SU-DHL-6 (cell line): ENCODE measurements around the gene LIX1.

Experiments used
- CTCF ChIP-seq: fragments of 200-600 bp; sonication (generic); IDR thresholded peaks from one replicate; pipeline ENCODE4 v1.5.1; 2017; ENCODE audit warnings: antibody characterized with exemption, mild to moderate bottlenecking, low read length, moderate library complexity; ENCODE audit not compliant: insufficient read depth, poor library complexity, severe bottlenecking
- EZH2phosphoT487 ChIP-seq: fragments of 200-600 bp; sonication (generic), shearing (Covaris generic); conservative IDR thresholded peaks from 2 replicates; pipeline ENCODE4 v1.6.1; 2018; ENCODE audit warnings: mild to moderate bottlenecking, antibody characterized with exemption, low read length, moderate library complexity, mixed read lengths

- no peak for TF ChIP-seq CTCF
- no peak for TF ChIP-seq EZH2phosphoT487
Measured at GRCh38 chr5:97078958-97079743, 63.3 kb downstream of the LIX1 start.
